ENCODE results near the gene MGST2.

The MGST2 gene

DNA sequence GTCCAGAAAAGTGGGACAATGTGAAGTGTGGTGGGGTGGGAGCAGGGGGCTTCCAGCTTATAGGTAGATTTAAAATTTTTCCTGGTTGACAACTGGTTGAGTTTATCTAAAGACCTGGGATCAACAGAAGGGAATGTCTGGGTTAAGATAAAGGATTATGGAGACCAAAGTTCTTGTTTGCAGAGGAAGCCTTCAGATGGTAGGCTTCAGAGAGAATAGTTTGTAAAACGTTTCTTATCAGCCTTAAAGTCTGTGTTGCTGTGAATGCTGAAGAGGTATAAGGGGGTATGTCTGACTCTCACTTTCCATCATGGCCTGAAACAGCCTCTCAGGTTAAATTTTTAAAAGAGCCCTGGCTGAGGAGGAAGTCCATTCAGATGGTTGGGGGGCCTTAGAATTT, 20.5 kb downstream of the MGST2 start:
- no peak overlapping the region for H3K4me3 ChIP-seq (ENCODE audit: low read depth, low read length)
- TF ChIP-seq, protein P1, sequence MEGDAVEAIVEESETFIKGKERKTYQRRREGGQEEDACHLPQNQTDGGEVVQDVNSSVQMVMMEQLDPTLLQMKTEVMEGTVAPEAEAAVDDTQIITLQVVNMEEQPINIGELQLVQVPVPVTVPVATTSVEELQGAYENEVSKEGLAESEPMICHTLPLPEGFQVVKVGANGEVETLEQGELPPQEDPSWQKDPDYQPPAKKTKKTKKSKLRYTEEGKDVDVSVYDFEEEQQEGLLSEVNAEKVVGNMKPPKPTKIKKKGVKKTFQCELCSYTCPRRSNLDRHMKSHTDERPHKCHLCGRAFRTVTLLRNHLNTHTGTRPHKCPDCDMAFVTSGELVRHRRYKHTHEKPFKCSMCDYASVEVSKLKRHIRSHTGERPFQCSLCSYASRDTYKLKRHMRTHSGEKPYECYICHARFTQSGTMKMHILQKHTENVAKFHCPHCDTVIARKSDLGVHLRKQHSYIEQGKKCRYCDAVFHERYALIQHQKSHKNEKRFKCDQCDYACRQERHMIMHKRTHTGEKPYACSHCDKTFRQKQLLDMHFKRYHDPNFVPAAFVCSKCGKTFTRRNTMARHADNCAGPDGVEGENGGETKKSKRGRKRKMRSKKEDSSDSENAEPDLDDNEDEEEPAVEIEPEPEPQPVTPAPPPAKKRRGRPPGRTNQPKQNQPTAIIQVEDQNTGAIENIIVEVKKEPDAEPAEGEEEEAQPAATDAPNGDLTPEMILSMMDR (IDR thresholded peaks at IDR 0.05; ENCODE audit: control insufficient read depth, extremely low read depth, insufficient read depth) = no peak
- DNase-seq (ENCODE audit: low read depth) = no peak

- H3K4me3 ChIP-seq (ENCODE audit: low read depth, low read length) = no peak overlapping the region
- TF ChIP-seq, protein P1 (IDR thresholded peaks at IDR 0.05; ENCODE audit: control insufficient read depth, extremely low read depth, insufficient read depth) = no peak
- no peak for DNase-seq (ENCODE audit: low read depth)
Measured at GRCh38 chr4:139686988-139687387, 21.4 kb downstream of the MGST2 start.

DNA sequence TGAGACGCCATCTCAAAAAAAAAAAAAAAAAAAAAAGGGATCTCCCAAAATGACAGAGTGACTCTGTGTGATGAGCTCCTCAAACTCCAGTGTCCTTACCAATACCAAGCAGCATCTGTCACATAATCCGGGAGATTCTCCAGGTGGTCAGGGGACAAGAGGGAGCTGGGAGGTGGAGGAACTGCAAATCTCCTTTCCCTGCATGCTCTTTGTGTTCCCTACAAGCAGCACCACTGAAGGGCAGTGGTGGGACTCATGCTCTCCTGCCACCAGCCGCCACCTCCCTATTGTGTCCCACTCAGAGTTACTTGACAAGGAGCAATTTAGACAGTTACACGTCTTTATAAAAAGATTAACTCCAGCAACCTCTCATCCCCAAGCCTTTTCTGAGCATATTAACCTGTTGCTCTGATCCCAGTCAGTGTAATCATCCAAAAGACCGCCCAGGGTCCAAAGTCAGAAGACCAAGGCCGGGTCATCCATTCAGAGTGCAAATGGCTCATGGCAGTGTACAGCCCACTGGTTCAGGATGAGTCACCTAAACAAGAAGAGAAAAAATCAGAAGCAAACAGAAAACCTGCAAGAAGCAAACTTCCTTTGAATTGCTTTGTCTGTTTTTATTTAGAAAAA, 23.6 kb downstream of the MGST2 start:
- TF ChIP-seq, protein P1 (IDR thresholded peaks at IDR 0.05; ENCODE audit: control insufficient read depth, extremely low read depth, insufficient read depth) = no peak
- DNase-seq (ENCODE audit: low read depth) = no peak

DNA sequence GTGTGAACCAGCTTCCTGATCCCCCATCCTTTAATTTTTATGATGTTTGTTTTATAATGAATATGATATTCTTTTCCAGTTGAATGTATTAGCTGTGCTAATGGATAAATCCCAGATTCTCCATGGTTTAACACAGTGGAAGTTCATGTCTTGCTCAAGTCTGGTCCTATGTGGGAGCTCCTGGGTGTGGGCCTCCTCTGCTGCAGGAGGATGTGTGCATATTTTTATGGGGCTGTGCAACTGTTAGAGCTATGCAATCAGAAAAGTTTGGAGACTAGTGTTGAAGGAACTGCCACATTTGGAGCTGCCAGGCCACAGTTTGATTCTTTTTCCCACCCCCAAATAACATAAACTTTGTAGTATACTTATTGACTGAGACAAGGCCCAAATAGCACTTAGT, 24.8 kb downstream of the MGST2 start:
- TF ChIP-seq, protein P1 (IDR thresholded peaks at IDR 0.05; ENCODE audit: control insufficient read depth, extremely low read depth, insufficient read depth) = no peak
- no peak for DNase-seq (ENCODE audit: low read depth)
- no peak overlapping the region for H3K4me3 ChIP-seq (ENCODE audit: low read depth, low read length)

More for the DNA sequence above, 23.6 kb downstream of the MGST2 start:
- H3K4me3 ChIP-seq (ENCODE audit: low read depth, low read length) = no peak overlapping the region

GRCh38 chr4:139692309-139693012, 26.8 kb downstream of the MGST2 start:
- no peak for DNase-seq (ENCODE audit: low read depth)
- H3K4me3 ChIP-seq (ENCODE audit: low read depth, low read length) = no peak overlapping the region
- TF ChIP-seq, protein P1 (IDR thresholded peaks at IDR 0.05; ENCODE audit: control insufficient read depth, extremely low read depth, insufficient read depth) = no peak

GRCh38 chr4:139694522-139695107, 29.0 kb downstream of the MGST2 start:
- TF ChIP-seq, protein P1 (IDR thresholded peaks at IDR 0.05; ENCODE audit: control insufficient read depth, extremely low read depth, insufficient read depth) = no peak
- H3K4me3 ChIP-seq (ENCODE audit: low read depth, low read length) = no peak overlapping the region
- DNase-seq (ENCODE audit: low read depth) = no peak
